ENCODE results near the gene OXCT1.

GRCh38 chr5:41841325-41841724, 28.9 kb downstream of the OXCT1 start:
- TF ChIP-seq, protein P1, sequence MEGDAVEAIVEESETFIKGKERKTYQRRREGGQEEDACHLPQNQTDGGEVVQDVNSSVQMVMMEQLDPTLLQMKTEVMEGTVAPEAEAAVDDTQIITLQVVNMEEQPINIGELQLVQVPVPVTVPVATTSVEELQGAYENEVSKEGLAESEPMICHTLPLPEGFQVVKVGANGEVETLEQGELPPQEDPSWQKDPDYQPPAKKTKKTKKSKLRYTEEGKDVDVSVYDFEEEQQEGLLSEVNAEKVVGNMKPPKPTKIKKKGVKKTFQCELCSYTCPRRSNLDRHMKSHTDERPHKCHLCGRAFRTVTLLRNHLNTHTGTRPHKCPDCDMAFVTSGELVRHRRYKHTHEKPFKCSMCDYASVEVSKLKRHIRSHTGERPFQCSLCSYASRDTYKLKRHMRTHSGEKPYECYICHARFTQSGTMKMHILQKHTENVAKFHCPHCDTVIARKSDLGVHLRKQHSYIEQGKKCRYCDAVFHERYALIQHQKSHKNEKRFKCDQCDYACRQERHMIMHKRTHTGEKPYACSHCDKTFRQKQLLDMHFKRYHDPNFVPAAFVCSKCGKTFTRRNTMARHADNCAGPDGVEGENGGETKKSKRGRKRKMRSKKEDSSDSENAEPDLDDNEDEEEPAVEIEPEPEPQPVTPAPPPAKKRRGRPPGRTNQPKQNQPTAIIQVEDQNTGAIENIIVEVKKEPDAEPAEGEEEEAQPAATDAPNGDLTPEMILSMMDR (conservative IDR thresholded peaks at IDR 0.05 in 1 of 2, IDR thresholded peaks at IDR 0.05 in 1 of 2; ENCODE audit: extremely low read depth in 1 of 2, insufficient read depth in 1 of 2, low read depth in 1 of 2, low read length in 2 of 2): no peak
- no peak for TF ChIP-seq EZH2 (IDR thresholded peaks at IDR 0.05; ENCODE audit: borderline replicate concordance, low read length)
